Measurements from ENCODE around the gene ROCK2. TPM values are rescaled to one million over a fixed set of nuclear protein-coding genes. Genes with fewer than 3 reads are reported as not detected.

The ROCK2 gene
- total RNA-seq, 4 donors from 2014 or later, result 127 to 571 (median 186) TPM

DNA sequence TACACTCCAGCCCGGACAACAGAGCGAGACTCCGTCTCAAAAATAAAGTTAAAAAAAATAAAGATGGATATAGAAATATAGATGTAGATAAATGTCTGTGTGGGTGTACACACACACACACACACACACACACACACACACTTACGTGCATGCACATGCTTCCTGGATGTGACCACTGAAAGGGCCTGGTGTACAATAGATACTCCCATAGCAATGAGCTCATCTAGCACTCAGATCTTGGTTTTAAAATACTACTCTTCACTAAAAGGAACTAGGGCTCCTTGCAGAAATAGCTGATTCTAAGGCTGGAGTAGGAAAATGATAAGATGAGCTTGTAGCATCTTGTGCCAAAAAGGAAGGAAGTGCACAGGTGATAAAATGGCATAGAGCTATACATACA lies 39.1 kb downstream of the ROCK2 start:
- TF ChIP-seq, protein P1, sequence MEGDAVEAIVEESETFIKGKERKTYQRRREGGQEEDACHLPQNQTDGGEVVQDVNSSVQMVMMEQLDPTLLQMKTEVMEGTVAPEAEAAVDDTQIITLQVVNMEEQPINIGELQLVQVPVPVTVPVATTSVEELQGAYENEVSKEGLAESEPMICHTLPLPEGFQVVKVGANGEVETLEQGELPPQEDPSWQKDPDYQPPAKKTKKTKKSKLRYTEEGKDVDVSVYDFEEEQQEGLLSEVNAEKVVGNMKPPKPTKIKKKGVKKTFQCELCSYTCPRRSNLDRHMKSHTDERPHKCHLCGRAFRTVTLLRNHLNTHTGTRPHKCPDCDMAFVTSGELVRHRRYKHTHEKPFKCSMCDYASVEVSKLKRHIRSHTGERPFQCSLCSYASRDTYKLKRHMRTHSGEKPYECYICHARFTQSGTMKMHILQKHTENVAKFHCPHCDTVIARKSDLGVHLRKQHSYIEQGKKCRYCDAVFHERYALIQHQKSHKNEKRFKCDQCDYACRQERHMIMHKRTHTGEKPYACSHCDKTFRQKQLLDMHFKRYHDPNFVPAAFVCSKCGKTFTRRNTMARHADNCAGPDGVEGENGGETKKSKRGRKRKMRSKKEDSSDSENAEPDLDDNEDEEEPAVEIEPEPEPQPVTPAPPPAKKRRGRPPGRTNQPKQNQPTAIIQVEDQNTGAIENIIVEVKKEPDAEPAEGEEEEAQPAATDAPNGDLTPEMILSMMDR (IDR thresholded peaks at IDR 0.05; ENCODE audit: low read depth), result no peak

DNA sequence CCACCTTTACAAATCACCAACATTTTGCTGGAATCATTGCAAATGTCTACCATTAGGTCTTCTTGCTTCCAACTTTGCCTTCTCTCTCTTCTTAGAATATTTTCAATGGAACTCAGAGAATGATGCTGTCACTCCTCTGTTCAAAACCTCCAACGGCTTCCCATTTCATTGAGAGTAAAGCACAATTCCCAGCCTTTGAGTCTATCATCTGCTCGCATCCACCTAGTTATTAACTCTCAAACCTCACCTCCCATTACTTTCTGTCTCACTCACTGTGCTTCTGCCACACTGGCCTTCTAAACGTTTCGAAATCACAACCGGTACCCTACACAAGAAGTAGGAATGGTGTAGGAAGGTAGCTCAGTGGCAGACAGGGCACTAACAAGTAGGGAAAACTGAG lies 40.0 kb downstream of the ROCK2 start:
- TF ChIP-seq, protein P1 (IDR thresholded peaks at IDR 0.05; ENCODE audit: low read depth), result no peak

DNA sequence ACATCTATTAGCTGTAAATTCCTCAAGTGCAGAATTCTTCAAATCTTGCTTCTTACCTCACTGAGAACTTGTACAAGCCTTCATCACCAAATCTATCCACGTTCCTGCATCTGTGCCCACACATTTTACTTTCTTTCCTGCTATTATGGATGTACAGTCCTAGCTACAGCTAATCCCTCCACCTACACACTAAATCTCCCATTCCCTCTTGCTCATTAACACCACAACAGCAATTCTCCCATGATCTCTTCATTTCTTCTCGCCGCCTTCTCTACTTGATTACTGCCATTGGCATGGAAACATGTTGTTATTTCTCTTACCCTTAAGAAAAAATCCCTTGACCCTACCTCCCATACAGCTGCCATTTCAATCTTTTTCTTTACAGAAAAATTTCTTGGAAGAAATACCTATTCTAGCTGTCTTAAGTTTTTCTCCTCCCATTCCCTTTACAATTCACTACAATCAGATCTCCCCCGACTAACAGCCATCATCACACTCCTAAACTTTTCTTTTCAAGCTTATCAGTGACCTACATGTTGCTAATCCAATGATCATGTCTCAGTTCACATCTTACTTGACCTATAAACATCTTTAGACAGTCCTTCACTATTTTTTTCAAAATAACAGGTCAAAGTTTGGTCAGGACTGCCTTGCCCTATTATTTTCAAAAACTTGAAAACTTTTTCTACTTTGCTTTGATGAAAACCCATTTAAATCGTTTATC lies 41.0 kb downstream of the ROCK2 start:
- TF ChIP-seq, protein P1 (IDR thresholded peaks at IDR 0.05; ENCODE audit: low read depth), result no peak

DNA sequence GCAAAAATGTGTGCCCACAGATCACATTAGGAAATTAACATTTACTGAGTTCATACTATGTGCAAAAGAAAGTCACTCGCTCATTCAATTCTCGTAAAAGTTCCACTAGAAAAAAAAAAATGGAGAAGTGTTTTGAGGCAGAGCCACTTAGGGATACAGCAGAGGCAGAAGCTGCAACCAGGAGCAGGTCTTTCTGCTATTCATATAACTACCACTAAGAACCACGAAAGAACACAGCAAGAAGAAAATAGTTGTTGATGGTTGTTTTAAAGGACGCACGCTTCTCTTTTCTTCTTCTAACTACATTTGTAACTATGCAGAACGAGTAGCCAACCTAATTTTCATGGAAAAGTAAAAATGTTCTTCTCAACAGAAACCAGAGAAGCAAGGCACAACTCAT lies 45.0 kb downstream of the ROCK2 start:
- TF ChIP-seq, protein P1 (IDR thresholded peaks at IDR 0.05; ENCODE audit: low read depth), result no peak

DNA sequence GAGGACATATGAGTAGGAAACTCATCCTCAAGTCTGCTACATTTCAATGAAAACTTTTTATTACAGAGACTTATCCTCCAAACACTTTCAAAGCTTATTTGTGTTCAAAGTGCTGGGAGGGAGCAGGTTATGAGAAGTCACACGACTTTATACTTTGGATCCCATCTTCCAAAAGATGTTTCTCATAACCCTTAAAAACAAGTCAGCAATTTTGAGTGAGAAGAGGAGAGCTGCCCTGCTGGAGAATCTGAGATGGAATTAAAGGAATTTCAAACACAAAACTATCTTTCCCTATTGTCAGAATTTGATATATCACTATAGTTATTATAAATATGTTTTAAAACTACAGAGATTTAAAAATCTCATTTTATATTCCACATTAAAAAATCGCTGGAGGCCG lies 45.8 kb downstream of the ROCK2 start:
- TF ChIP-seq, protein P1 (IDR thresholded peaks at IDR 0.05; ENCODE audit: low read depth), result no peak

DNA sequence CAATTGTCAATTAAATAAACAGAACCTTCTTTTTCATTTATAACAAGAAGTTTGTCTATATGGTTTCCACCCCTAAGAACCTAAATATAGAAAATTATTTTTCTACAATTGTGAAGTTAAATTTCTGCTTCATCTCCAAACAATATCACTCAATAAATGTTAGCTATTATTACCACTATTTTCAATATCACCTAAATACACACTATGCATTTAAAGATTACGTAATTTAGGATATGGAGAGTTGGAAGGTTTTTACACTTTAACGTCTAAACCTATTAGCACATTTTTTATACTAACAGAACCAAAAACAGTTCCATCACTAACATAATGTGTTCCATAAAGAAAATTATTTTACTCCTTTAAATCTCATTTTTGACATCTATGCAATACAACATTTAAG lies 48.0 kb downstream of the ROCK2 start:
- TF ChIP-seq, protein P1 (IDR thresholded peaks at IDR 0.05; ENCODE audit: low read depth), result no peak

DNA sequence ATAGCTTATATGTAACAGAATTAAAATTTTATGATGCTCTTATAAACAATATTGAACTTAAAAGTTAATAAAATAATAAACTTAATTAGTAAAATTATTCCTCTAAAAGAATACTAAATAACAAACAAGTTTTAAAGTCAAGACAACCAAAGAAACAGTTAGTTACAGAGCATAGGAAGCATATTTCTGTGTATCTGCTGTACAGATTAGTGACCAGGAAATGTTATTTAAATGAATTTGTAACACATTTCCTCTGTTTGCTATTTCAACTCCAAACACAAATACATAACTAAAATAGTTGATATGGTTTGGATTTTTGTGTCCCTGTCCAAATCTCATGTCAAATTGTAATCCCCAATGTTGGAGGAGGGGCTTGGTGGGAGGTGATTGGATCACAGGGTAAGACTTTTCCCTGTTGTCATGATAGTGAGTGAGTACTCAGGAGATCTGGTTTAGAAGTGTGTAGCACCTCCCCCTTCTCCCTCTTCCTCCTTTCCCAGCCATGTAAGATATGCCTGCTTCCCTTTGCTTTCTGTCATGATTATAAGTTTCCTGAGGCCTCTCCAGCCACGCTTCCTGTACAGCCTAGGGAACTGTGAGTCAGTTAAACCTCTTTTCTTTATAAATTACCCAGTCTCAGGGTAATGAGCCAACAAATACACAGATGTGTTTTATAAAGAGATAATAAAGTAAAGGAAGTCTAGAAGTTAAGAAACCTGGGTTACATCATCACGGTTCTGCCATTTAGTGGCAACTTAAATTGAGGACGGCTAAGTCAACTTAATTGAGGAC lies 51.8 kb downstream of the ROCK2 start:
- TF ChIP-seq, protein P1 (IDR thresholded peaks at IDR 0.05; ENCODE audit: low read depth), result no peak

Measured in subcutaneous adipose tissue (tissue), 4 donors.